Body of pancreas (tissue), 4 donors: ENCODE data around the gene NT5C. TPM values are rescaled to one million over a fixed set of nuclear protein-coding genes. Genes with fewer than 3 reads are reported as not detected.

Experiments used
- ATAC-seq: fragments of 150-250 bp; one replicate; pipeline ENCODE4 v1.9.1; 2016
- DNase-seq, 4 donors: peaks; one replicate each; pipeline ENCODE4 v3.0.0-alpha.2; 2019
- H3K27ac ChIP-seq, 4 donors: fragments of 200-600 bp; sonication (generic); 1 replicate in 3 of 4; 2 replicates in 1 of 4; pipeline versions ENCODE4 v1.5.1 to v1.6.1; 2016 to 2019; ENCODE audit warnings: mild to moderate bottlenecking in 1 of 4, mixed read lengths in 1 of 4, moderate library complexity in 1 of 4
- H3K27me3 ChIP-seq, 2 donors: fragments of 200-600 bp; sonication (generic); one replicate each; pipeline ENCODE4 v1.6.0; 2016; ENCODE audit warnings: mild to moderate bottlenecking in 1 of 2
- H3K36me3 ChIP-seq, 2 donors: fragments of 200-600 bp; sonication (generic); replicated peaks in 1 of 2; 2 replicates each; pipeline ENCODE4 v1.5.1; 2016; ENCODE audit warnings: low read depth in 2 of 2; ENCODE audit not compliant: insufficient read depth in 1 of 2
- H3K4me1 ChIP-seq: fragments of 200-600 bp; sonication (generic); one replicate; pipeline ENCODE4 v1.6.0; 2016
- H3K4me3 ChIP-seq, 2 donors: fragments of 200-600 bp; sonication (generic); 1 replicate in 1 of 2; 2 replicates in 1 of 2; pipeline ENCODE4 v1.5.1; 2016 to 2019
- H3K9me3 ChIP-seq, 3 donors: fragments of 200-600 bp; sonication (generic); 1 replicate in 2 of 3; 2 replicates in 1 of 3; pipeline ENCODE4 v1.5.1; 2016
- CTCF ChIP-seq, 7 experiments: fragments of 450-650 bp in 4 of 7; fragments of 200-600 bp in 3 of 7; sonication (generic) in 3 of 7; IDR thresholded peaks; one replicate each; pipeline ENCODE4 v1.5.1; 2016 to 2019; ENCODE audit warnings: antibody characterized with exemption in 7 of 7
- POLR2A ChIP-seq, 3 donors: fragments of 450-650 bp; IDR thresholded peaks; one replicate each; pipeline ENCODE4 v1.6.1; 2016; ENCODE audit warnings: antibody characterized with exemption in 3 of 3, mild to moderate bottlenecking in 2 of 3
- WGBS, 2 donors: methylation state at CpG; one replicate each; pipeline ENCODE4 v1.1.5; 2017; 5-methylcytosine and 5-hydroxymethylcytosine counted together
- intact Hi-C: fragments of 100-400 bp; cut with DNase I; formaldehyde crosslinking; loops from one replicate; pipeline ENCODE4 v1.15.1; 2023
- total RNA-seq, 2 donors: library from RNA; depleted of rRNA; stranded (reverse); fragments of >200 nt; gene quantifications; one replicate each; pipeline ENCODE4 v1.1.0, GENCODE V29; 2016

NT5C gene
- total RNA-seq, 2 donors from 2014 or later, result 69.9 to 71.3 TPM

GRCh38 chr17:75094871-75095399 lies 36.6 kb downstream of the NT5C start:
- H3K27me3 ChIP-seq, result no peaks in the 10 kb centered on the region
- ATAC-seq (no peak), DNase-seq (no peak)
- H3K36me3 ChIP-seq, result no peaks in the 10 kb centered on the region
- WGBS, 2 donors, result 82 to 100% methylated on average over 10 to 16 of the region's 16 CpGs
- H3K4me3 ChIP-seq, result no peak overlapping the region
- no peak overlapping the region for H3K27ac ChIP-seq
- TF ChIP-seq CTCF (IDR thresholded peaks at IDR 0.05) (no peak), POLR2A (IDR thresholded peaks at IDR 0.05) (no peak)
- H3K9me3 ChIP-seq, result no peaks in the 10 kb centered on the region
- intact Hi-C loops, result no loop called here
- peaks cover 46% of the 10 kb centered on the region for H3K4me1 ChIP-seq

- TF ChIP-seq CTCF (IDR thresholded peaks at IDR 0.05) (no peak), POLR2A (IDR thresholded peaks at IDR 0.05) (no peak)
- WGBS, 2 donors, result 77 to 79% methylated on average over 3 to 18 of the region's 18 CpGs
These were observed 37.9 kb downstream of the NT5C start for GRCh38 chr17:75093548-75094158.

GRCh38 chr17:75091855-75092327 lies 39.7 kb downstream of the NT5C start:
- Histone ChIP-seq H3K4me3 (no peak overlapping the region), H3K36me3 (no peaks in the 10 kb centered on the region), H3K4me1 (peaks cover 67% of the 10 kb centered on the region), H3K27ac (peak overlapping the region in 3 of 4 donors; percentile 34 to 88 (median 57)), H3K9me3 (no peaks in the 10 kb centered on the region), H3K27me3 (no peaks in the 10 kb centered on the region)
- 77 to 82% methylated on average over 9 to 10 of the region's 10 CpGs for WGBS, 2 donors
- TF ChIP-seq POLR2A (IDR thresholded peaks at IDR 0.05) (no peak), CTCF (IDR thresholded peaks at IDR 0.05) (no peak)
- intact Hi-C loops, result no loop called here
- DNase-seq, result no peak
- no peak for ATAC-seq

More at GRCh38 chr17:75093548-75094158, 37.9 kb downstream of the NT5C start:
- no peak overlapping the region for H3K4me3 ChIP-seq
- ATAC-seq, result no peak
- H3K9me3 ChIP-seq, result no peaks in the 10 kb centered on the region
- no peak for DNase-seq
- H3K27me3 ChIP-seq, result no peaks in the 10 kb centered on the region
- intact Hi-C loops, result no loop called here
- H3K36me3 ChIP-seq, result no peaks in the 10 kb centered on the region
- peak overlapping the region in 2 of 4 donors; percentile 19 to 50 for H3K27ac ChIP-seq
- peaks cover 55% of the 10 kb centered on the region for H3K4me1 ChIP-seq

- ATAC-seq (no peak), DNase-seq (no peak)
- Histone ChIP-seq H3K4me1 (peaks cover 61% of the 10 kb centered on the region), H3K9me3 (no peaks in the 10 kb centered on the region), H3K27me3 (no peaks in the 10 kb centered on the region), H3K27ac (peak overlapping the region in 3 of 4 donors; percentile 34 to 88 (median 57)), H3K36me3 (no peaks in the 10 kb centered on the region), H3K4me3 (no peak overlapping the region)
- 58 to 69% methylated on average over 16 to 19 of the region's 19 CpGs for WGBS, 2 donors
- TF ChIP-seq CTCF (IDR thresholded peaks at IDR 0.05), result no peak
- no peak for TF ChIP-seq POLR2A (IDR thresholded peaks at IDR 0.05)
- intact Hi-C loops, result no loop called here
These were observed 40.4 kb downstream of the NT5C start for GRCh38 chr17:75090871-75091854.
